ENCODE data around the gene WNT10A.
"Not testable (repeated sequence)": the region's sequence is repeated elsewhere in the genome, so short reads cannot be mapped to it uniquely, and the experiment has no call there.

WNT10A gene

GRCh38 chr2:218931751-218932150 is 51.1 kb downstream of the WNT10A start:
- not testable (repeated sequence) for DNase-seq (ENCODE audit: low read depth in 2 of 2)
